HG03045 (cell line): ENCODE measurements around the gene CTNNBL1.
"Not testable (repeated sequence)": the region's sequence is repeated elsewhere in the genome, so short reads cannot be mapped to it uniquely, and the experiment has no call there.

Experiments used
- ATAC-seq: cut with Tn5 transposase; IDR thresholded peaks from one replicate; pipeline ENCODE4 v1.9.1; 2021; ENCODE audit warnings: mild to moderate bottlenecking, moderate library complexity; ENCODE audit not compliant: unreplicated experiment

Gene CTNNBL1

DNA sequence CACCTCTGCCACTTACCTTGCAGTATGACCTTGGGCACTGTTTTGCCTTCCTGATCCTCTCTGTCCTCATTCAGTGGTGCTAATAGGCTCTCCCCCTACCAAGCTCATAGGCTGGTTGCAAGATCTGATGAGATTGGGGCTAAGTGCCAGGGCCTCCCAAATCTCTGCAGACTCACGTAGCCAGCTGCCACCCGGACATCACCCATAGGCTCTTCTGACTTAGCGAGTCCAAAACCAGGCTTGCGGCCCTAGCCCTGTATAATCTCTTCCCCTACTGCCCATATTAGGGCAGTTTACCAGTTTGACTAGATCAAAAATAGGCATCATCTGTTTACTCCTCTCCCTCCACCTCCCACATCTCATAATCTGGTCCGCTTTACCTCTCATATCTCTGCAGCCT is 154.9 kb downstream of the CTNNBL1 start:
- no peak for ATAC-seq

GRCh38 chr20:37849156-37849555 is 155.3 kb downstream of the CTNNBL1 start:
- ATAC-seq, result no peak

DNA sequence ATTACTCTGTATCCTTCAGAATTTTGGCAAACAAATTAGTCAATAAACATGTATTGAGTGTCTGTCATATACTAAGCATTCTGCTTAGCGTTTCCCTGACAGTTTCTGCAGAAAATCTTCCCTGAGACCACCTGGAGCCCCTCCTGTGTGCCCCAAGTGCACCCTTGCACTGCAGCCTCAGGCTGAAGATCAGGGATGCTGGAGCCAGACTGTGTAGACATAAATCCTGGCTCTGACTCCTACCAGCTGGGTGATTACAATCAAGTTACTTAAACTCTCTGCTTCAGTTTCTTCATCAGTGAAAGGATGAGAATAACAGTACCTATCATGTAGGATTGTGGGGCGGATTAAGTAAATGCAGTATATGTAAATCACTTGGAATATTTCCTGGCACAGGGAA is 155.7 kb downstream of the CTNNBL1 start:
- no peak for ATAC-seq

GRCh38 chr20:37850036-37850592 is 156.3 kb downstream of the CTNNBL1 start:
- ATAC-seq, result no peak

GRCh38 chr20:37850724-37851355 is 157.0 kb downstream of the CTNNBL1 start:
- no peak for ATAC-seq

DNA sequence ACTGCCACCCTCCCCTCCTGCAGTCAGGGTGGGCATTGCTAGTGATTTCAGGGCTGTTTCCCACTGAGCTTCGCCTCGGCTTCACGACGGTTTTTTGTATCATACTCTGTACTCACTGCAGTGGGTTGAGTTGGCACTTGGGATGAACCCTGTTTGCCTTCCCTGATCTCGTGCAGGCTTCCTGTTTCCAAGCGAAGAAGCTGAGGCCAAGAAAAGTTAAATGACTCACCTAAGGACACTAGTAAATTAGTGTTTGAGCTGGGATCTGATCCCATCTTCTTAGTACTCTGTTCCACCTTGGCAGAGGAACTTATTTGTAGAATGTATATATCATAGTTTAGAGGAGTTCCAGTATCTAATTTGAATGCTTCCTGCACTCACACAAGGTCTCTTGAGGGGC is 158.8 kb downstream of the CTNNBL1 start:
- ATAC-seq, result no peak

GRCh38 chr20:37853823-37854375 is 160.1 kb downstream of the CTNNBL1 start:
- ATAC-seq, result no peak

DNA sequence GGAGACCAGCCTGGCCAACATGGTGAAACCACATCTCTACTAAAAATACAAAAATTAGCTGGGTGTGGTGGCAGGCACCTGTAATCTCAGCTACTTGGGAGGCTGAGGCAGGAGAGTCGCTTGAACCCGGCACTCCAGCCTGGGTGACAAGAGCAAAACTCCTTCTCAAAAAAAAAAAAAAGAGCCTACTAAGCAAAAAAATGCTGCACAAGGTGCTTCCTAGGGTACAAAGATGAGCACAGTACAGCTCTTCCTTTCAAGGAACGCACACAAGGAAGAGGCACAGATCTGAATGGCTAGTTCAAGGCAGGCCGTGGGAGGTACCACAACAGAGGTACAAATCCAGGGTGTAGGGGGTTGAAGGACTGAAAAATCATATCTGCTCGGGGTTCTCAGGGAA is 162.2 kb downstream of the CTNNBL1 start:
- ATAC-seq, result not testable (repeated sequence)

GRCh38 chr20:37856932-37857660 is 163.3 kb downstream of the CTNNBL1 start:
- no peak for ATAC-seq

DNA sequence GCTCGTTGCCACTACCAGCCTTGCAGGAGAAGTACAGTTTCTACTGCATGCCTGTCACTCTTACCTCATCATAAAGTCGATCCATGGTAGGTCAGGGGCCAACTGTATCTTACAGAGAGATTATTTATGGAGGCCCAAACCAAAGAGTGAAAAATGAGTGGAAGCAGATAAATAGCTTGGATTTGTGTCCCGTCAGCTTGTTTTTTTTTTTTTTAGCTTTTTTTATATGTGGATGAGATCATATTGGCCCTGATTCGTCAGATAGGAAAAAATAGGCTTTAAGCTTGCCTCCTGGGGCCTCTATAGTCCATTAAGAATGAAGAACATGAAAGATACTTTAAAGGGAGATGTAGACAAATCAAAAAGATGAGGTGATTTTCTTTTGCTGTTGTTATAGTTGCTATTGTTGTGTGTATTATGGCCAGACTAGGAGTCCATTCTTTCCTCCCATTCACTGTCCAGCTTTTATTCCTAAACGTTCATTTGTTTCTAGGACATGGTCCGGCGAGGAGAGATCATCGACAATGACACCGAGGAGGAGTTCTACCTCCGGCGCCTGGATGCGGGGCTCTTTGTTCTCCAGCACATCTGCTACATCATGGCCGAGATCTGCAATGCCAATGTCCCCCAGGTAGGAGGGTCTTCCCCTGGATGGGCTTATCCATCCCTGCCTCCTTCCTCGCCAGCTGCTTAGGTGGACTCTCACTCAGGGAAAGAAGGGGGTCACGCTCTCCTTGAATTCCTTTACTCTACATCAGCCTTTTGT is 165.8 kb downstream of the CTNNBL1 start:
- no peak for ATAC-seq

- no peak for ATAC-seq
Observed at GRCh38 chr20:37863289-37863688, 169.5 kb downstream of the CTNNBL1 start.

- no peak for ATAC-seq
Observed at GRCh38 chr20:37864298-37864697, 170.5 kb downstream of the CTNNBL1 start.

DNA sequence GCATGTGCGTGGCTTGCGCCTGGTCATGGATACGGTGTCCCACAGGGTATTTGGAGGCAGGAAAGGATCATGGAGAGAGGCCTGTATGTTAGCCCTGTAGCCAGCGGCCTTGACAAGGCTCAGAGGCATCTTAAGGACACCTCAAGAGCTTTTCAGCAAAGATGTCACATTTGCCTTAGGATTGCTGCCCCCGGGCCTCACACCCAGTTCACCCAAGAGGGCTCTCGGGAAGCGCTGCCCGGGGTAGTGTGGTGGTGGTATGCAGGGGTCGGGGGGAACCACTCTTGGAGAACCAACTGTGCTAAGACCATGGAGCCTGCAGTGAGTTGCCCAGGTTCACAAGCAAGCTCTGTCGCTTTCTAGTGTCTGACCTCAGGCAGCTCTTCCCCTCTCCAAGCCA is 172.2 kb downstream of the CTNNBL1 start:
- no peak for ATAC-seq

DNA sequence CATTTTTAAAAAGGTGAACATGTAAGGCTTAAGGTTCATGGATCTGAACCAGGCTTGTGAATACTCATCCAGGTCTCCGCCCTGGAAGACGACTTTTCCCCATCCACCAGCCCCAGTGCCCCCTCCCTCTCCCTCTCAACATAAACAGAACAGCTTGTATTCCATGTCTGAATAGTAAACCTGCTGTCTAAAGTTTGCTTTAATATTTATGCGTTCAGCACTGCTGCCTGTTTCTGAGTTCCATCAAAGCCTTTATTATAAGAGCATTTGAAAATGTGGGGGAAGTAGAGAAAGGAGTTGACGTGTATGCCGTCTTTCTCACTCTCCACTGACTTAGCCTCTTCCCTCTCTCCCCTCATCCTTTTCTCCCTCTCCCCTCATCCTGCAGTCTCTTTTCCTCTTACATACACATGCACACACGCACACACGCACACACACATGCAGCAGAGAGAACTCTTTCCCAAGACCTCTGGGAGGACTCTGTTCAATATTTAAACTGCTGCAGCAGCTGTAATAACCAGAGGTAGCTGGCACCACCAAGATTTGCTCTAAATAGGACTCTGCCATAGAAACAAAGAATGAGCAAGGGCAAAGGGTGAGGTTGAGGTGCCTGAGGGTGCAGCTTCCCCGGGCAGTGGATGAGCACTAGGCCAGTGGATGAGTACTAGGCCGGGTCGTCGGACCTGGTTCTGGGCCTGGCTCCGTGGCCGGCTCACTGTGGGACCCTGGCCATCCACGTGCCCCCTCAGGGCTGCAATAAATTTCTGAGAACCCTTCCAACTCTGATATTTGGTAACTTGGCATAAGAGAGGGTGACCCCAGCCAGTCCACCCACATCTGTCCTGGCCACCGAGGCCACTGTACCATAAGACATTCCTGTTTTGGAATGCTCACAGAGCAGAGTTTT is 173.7 kb downstream of the CTNNBL1 start:
- no peak for ATAC-seq

DNA sequence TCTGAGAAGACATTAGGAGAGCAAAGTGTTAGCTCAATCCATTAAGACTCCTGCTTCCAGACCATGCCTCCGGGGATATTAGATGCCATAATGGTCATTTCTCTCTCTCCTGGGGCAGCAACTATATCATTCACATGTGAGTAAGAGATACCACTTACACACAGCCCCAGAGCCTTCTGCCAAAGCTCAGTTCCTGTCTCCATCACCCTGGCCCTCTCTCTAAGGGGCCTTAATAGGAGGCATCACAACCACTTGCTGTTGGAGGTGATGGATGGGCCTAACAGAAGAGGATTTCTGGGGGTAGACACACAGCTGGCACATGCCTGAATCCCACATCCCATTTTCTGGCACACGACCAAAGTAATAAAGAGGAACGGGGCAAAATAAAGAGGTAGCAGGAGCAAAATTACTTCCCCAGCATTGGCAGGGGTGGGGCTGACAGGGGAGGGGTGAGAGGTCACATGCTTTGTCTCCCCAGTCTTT is 175.1 kb downstream of the CTNNBL1 start:
- no peak for ATAC-seq

- ATAC-seq, result no peak
Observed at GRCh38 chr20:37869334-37869861, 175.6 kb downstream of the CTNNBL1 start.

DNA sequence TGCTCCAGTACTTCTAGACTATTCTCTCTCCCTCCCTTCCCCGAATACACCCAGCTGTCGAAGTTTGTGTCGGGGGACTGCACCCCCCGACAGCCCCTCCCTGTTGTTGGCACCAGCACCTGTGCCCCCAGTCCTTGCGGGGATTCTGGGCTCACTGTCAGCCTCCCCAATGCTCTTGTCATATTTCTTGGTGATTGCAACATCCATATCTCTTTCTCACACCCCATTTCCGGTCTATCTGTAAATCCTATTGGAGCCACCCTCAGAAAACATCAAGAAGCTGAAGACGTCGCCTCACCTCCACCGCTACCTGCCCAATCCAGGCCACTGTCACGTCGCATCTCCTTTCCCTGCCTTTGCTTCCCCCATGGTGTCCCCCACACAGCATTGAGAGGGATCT is 176.5 kb downstream of the CTNNBL1 start:
- no peak for ATAC-seq

GRCh38 chr20:37871751-37872150 is 177.9 kb downstream of the CTNNBL1 start:
- no peak for ATAC-seq

- ATAC-seq, result no peak
Observed at GRCh38 chr20:37872161-37872560, 178.3 kb downstream of the CTNNBL1 start.

- no peak for ATAC-seq
Observed at GRCh38 chr20:37873884-37874283, 180.1 kb downstream of the CTNNBL1 start.
